ENCODE data around the gene ZC3H12C. TPM values are rescaled to one million over a fixed set of nuclear protein-coding genes. Genes with fewer than 3 reads are reported as not detected.

Gene ZC3H12C
- total RNA-seq, 2 experiments from 2014 or later, result not detected

DNA sequence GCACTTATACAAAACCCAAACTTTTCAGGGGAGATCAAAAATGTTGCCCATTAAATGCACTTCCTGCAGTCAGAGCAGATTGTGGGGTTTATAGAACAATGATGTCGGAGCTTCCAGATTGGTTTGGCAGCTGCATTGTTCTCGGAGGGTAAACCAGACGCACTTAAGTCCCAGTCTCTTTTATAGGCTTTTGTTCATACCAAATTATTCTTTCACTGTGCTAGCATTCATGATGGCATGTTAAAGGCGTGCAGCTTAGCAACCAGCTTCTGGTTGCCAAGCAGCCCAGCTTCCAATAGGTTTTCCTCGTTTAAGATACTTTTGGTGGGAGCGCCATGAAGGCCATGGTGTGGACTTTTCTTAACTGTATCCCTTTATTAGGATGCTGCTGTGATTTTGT lies 40.9 kb downstream of the ZC3H12C start:
- H3K4me3 ChIP-seq (ENCODE audit: low read depth, low read length, poor library complexity, severe bottlenecking), result no peak overlapping the region
- H3K9me3 ChIP-seq (ENCODE audit: low read length), result no peaks in the 10 kb centered on the region
- CTCF ChIA-PET (ENCODE audit: unreplicated experiment), result no interaction called here
- H3K4me2 ChIP-seq (ENCODE audit: low read length), result no peak overlapping the region
- H4K20me1 ChIP-seq (ENCODE audit: insufficient read depth, low read length), result no peaks in the 10 kb centered on the region
- H3K36me3 ChIP-seq (ENCODE audit: insufficient read depth, low read length), result no peaks in the 10 kb centered on the region
- no peaks in the 10 kb centered on the region for H3K9me2 ChIP-seq (ENCODE audit: insufficient read depth, low read length)
- DNase-seq (ENCODE audit: low spot score), result no peak
- H2AFZ ChIP-seq (ENCODE audit: low read length), result no peak overlapping the region
- POLR2A ChIA-PET, result interaction anchor here (0.9 to 1.2 kb wide), 2 partner anchors 10 to 76 kb away, joined by 3 to 4 read pairs; no protein-coding TSS in a partner anchor
- no TSS peak for BruUV-seq (replicated peaks)
- H3K79me2 ChIP-seq (ENCODE audit: insufficient read depth, low read depth, low read length), result no peaks in the 10 kb centered on the region
- H3K27ac ChIP-seq (ENCODE audit: low read depth, low read length, poor library complexity, severe bottlenecking), result no peak overlapping the region
- no peaks in the 10 kb centered on the region for H3K4me1 ChIP-seq (ENCODE audit: insufficient read depth, low read length, poor library complexity, severe bottlenecking)
- intact Hi-C loops (cut with micrococcal nuclease; ENCODE audit: unreplicated experiment), result no loop called here
- TF ChIP-seq, protein P1, sequence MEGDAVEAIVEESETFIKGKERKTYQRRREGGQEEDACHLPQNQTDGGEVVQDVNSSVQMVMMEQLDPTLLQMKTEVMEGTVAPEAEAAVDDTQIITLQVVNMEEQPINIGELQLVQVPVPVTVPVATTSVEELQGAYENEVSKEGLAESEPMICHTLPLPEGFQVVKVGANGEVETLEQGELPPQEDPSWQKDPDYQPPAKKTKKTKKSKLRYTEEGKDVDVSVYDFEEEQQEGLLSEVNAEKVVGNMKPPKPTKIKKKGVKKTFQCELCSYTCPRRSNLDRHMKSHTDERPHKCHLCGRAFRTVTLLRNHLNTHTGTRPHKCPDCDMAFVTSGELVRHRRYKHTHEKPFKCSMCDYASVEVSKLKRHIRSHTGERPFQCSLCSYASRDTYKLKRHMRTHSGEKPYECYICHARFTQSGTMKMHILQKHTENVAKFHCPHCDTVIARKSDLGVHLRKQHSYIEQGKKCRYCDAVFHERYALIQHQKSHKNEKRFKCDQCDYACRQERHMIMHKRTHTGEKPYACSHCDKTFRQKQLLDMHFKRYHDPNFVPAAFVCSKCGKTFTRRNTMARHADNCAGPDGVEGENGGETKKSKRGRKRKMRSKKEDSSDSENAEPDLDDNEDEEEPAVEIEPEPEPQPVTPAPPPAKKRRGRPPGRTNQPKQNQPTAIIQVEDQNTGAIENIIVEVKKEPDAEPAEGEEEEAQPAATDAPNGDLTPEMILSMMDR (conservative IDR thresholded peaks at IDR 0.05; ENCODE audit: low read length), result no peak

GRCh38 chr11:110141812-110142211 lies 48.6 kb downstream of the ZC3H12C start:
- H3K4me3 ChIP-seq (ENCODE audit: low read depth, low read length, poor library complexity, severe bottlenecking), result no peak overlapping the region
- no peak for DNase-seq (ENCODE audit: low spot score)
- intact Hi-C loops (cut with micrococcal nuclease; ENCODE audit: unreplicated experiment), result no loop called here
- no TSS peak for BruUV-seq (replicated peaks)
- H2AFZ ChIP-seq (ENCODE audit: low read length), result no peak overlapping the region
- no peak overlapping the region for H3K27ac ChIP-seq (ENCODE audit: low read depth, low read length, poor library complexity, severe bottlenecking)
- H3K4me2 ChIP-seq (ENCODE audit: low read length), result no peak overlapping the region
- no peaks in the 10 kb centered on the region for H3K79me2 ChIP-seq (ENCODE audit: insufficient read depth, low read depth, low read length)
- H3K4me1 ChIP-seq (ENCODE audit: insufficient read depth, low read length, poor library complexity, severe bottlenecking), result no peaks in the 10 kb centered on the region
- H3K9me3 ChIP-seq (ENCODE audit: low read length), result no peaks in the 10 kb centered on the region
- 0 out of 2 replicates have a peak, but pooled peaks cover 6% of the 10 kb centered on the region for H3K9me2 ChIP-seq (ENCODE audit: insufficient read depth, low read length)
- no peaks in the 10 kb centered on the region for H3K36me3 ChIP-seq (ENCODE audit: insufficient read depth, low read length)
- ChIA-PET CTCF (ENCODE audit: unreplicated experiment) (no interaction called here), POLR2A (interaction anchor here (0.6 to 1.3 kb wide), 2 partner anchors 12 to 298 kb away, joined by 3 read pairs; no protein-coding TSS in a partner anchor)
- no peaks in the 10 kb centered on the region for H4K20me1 ChIP-seq (ENCODE audit: insufficient read depth, low read length)
- TF ChIP-seq, protein P1 (conservative IDR thresholded peaks at IDR 0.05; ENCODE audit: low read length), result no peak
- no peak for TF ChIP-seq EZH2phosphoT487 (IDR thresholded peaks at IDR 0.05; ENCODE audit: borderline replicate concordance, low read depth, low read length)

DNA sequence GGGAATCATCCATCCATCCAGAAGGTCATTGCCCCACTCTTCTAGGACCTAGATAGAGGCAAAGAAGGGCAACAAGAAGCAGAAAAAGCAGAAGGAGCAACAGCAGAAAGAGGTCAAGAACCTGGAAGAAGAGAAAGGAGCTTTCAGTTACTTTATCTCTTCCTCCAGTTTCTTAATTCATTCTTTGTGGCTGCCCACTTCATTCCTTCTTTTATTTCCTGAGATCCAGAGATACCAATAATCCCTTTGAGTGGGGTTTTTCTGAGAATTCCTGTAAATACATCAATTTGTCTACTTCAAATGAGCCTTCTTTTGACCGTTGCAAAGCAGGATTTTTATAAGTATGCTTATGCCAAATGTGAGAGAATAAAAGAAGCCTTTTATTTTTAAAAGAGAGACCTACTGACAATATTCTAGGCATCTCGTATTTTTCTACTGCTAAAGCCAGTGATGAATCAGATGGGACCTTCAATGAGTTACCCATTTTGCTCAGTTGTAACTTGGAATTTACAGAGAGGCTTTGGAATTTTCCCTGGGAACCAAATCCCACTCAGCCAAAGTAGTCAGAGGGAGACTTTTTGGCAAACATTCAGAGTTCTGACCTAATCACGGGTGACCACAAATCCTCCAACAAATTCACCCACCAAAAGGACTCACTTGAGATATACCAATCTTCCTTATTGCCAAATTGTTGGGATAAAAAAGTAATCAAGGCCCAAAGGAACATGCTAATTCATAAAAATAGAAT lies 54.9 kb downstream of the ZC3H12C start:
- POLR2A ChIA-PET, result no interaction called here
- BruUV-seq (replicated peaks), result no TSS peak

More for the DNA sequence above, 54.9 kb downstream of the ZC3H12C start:
- no peaks in the 10 kb centered on the region for H3K9me3 ChIP-seq (ENCODE audit: low read length)
- H4K20me1 ChIP-seq (ENCODE audit: insufficient read depth, low read length), result no peaks in the 10 kb centered on the region
- CTCF ChIA-PET (ENCODE audit: unreplicated experiment), result no interaction called here
- DNase-seq (ENCODE audit: low spot score), result no peak
- TF ChIP-seq EZH2phosphoT487 (IDR thresholded peaks at IDR 0.05; ENCODE audit: borderline replicate concordance, low read depth, low read length), result no peak
- TF ChIP-seq, protein P1 (conservative IDR thresholded peaks at IDR 0.05; ENCODE audit: low read length), result no peak
- H2AFZ ChIP-seq (ENCODE audit: low read length), result no peak overlapping the region
- intact Hi-C loops (cut with micrococcal nuclease; ENCODE audit: unreplicated experiment), result no loop called here
- no peaks in the 10 kb centered on the region for H3K79me2 ChIP-seq (ENCODE audit: insufficient read depth, low read depth, low read length)
- H3K4me3 ChIP-seq (ENCODE audit: low read depth, low read length, poor library complexity, severe bottlenecking), result no peak overlapping the region
- H3K27ac ChIP-seq (ENCODE audit: low read depth, low read length, poor library complexity, severe bottlenecking), result no peak overlapping the region
- H3K36me3 ChIP-seq (ENCODE audit: insufficient read depth, low read length), result no peaks in the 10 kb centered on the region
- H3K4me2 ChIP-seq (ENCODE audit: low read length), result no peak overlapping the region
- H3K4me1 ChIP-seq (ENCODE audit: insufficient read depth, low read length, poor library complexity, severe bottlenecking), result no peaks in the 10 kb centered on the region
- 0 out of 2 replicates have a peak, but pooled peaks cover 6% of the 10 kb centered on the region for H3K9me2 ChIP-seq (ENCODE audit: insufficient read depth, low read length)
